Esophagus squamous epithelium (tissue), 5 donors: ENCODE measurements around the gene AFF3. TPM values are rescaled to one million over a fixed set of nuclear protein-coding genes. Genes with fewer than 3 reads are reported as not detected.

ENCODE experiments used
- DNase-seq: peaks from one replicate; lab custom pipeline; 2025; lab: John Stamatoyannopoulos, UW
- H3K27ac ChIP-seq, 4 donors: fragments of 200-600 bp; sonication (generic); one replicate each; pipeline ENCODE4 v1.5.1; 2016 to 2019; ENCODE audit warnings: mild to moderate bottlenecking in 1 of 4
- H3K27me3 ChIP-seq, 4 donors: fragments of 200-600 bp; sonication (generic); 1 replicate in 3 of 4; 2 replicates in 1 of 4; pipeline versions ENCODE4 v1.5.1 to v1.6.0; 2017 to 2021; ENCODE audit warnings: antibody characterized with exemption in 1 of 4
- H3K36me3 ChIP-seq, 3 donors: fragments of 200-600 bp; sonication (generic); one replicate each; pipeline ENCODE4 v1.5.1; 2016 to 2019
- H3K4me1 ChIP-seq, 3 donors: fragments of 200-600 bp; sonication (generic); one replicate each; pipeline ENCODE4 v1.5.1; 2017 to 2019
- H3K4me3 ChIP-seq, 4 donors: fragments of 200-600 bp; sonication (generic); 1 replicate in 3 of 4; 2 replicates in 1 of 4; pipeline ENCODE4 v1.5.1; 2016 to 2019; ENCODE audit warnings: mild to moderate bottlenecking in 2 of 4, moderate library complexity in 1 of 4
- H3K9me3 ChIP-seq, 3 donors: fragments of 200-600 bp; sonication (generic); one replicate each; pipeline ENCODE4 v1.5.1; 2016 to 2019
- CTCF ChIP-seq, 6 experiments: fragments of 450-650 bp in 4 of 6; fragments of 200-600 bp in 2 of 6; sonication (generic) in 2 of 6; IDR thresholded peaks; one replicate each; pipeline ENCODE4 v1.5.1; 2016 to 2019; ENCODE audit warnings: antibody characterized with exemption in 6 of 6, mild to moderate bottlenecking in 4 of 6, moderate library complexity in 4 of 6
- POLR2A ChIP-seq, 4 donors: fragments of 450-650 bp; IDR thresholded peaks; one replicate each; pipeline ENCODE4 v1.6.1; 2017; ENCODE audit warnings: antibody characterized with exemption in 4 of 4, mild to moderate bottlenecking in 4 of 4, moderate library complexity in 3 of 4
- WGBS, 2 donors: methylation state at CpG; one replicate each; pipeline ENCODE4 v1.1.5; 2018; 5-methylcytosine and 5-hydroxymethylcytosine counted together
- intact Hi-C: fragments of 100-400 bp; cut with DNase I; formaldehyde crosslinking; loops from one replicate; pipeline ENCODE4 v1.15.0; 2022
- total RNA-seq, 4 donors: library from RNA; depleted of rRNA; stranded (reverse); fragments of >200 nt; gene quantifications; one replicate each; pipeline ENCODE4 v1.1.0, GENCODE V29; 2016
- donor health status: DM: yes; HTN: yes; CAD: no.

AFF3 gene
- total RNA-seq, 4 donors from 2014 or later = 1.2 to 9.7 (median 3.8) TPM

GRCh38 chr2:99944019-99944418 lies 198.4 kb downstream of the AFF3 start:
- no peak for DNase-seq
- Histone ChIP-seq H3K4me3 (no peak overlapping the region), H3K9me3 (no peaks in the 10 kb centered on the region), H3K27me3 (no peaks in the 10 kb centered on the region), H3K4me1 (no peaks in the 10 kb centered on the region), H3K36me3 (no peaks in the 10 kb centered on the region), H3K27ac (no peak overlapping the region)
- TF ChIP-seq POLR2A (IDR thresholded peaks at IDR 0.05) (no peak), CTCF (IDR thresholded peaks at IDR 0.05) (no peak)
- 89 to 97% methylated on average over 3 to 4 of the region's 4 CpGs for WGBS, 2 donors
- intact Hi-C loops = no loop called here

GRCh38 chr2:99942561-99943347 lies 199.6 kb downstream of the AFF3 start:
- 92 to 93% methylated on average over 6 of the region's 6 CpGs for WGBS, 2 donors
- Histone ChIP-seq H3K9me3 (no peaks in the 10 kb centered on the region), H3K4me3 (no peak overlapping the region), H3K27ac (no peak overlapping the region), H3K36me3 (no peaks in the 10 kb centered on the region), H3K4me1 (no peaks in the 10 kb centered on the region), H3K27me3 (no peaks in the 10 kb centered on the region)
- TF ChIP-seq CTCF (IDR thresholded peaks at IDR 0.05) = no peak
- no peak for TF ChIP-seq POLR2A (IDR thresholded peaks at IDR 0.05)
- intact Hi-C loops = no loop called here
- no peak for DNase-seq

- Histone ChIP-seq H3K4me1 (no peaks in the 10 kb centered on the region), H3K36me3 (no peaks in the 10 kb centered on the region), H3K4me3 (no peak overlapping the region), H3K27me3 (no peaks in the 10 kb centered on the region), H3K27ac (no peak overlapping the region), H3K9me3 (no peaks in the 10 kb centered on the region)
- TF ChIP-seq CTCF (IDR thresholded peaks at IDR 0.05) = no peak
- no peak for TF ChIP-seq POLR2A (IDR thresholded peaks at IDR 0.05)
- intact Hi-C loops = no loop called here
- 39 to 63% methylated on average over 4 to 7 of the region's 7 CpGs for WGBS, 2 donors
- DNase-seq = no peak
Observed at GRCh38 chr2:99940963-99941362, 201.4 kb downstream of the AFF3 start.

GRCh38 chr2:99939135-99939534 lies 203.3 kb downstream of the AFF3 start:
- Histone ChIP-seq H3K27ac (no peak overlapping the region), H3K36me3 (no peaks in the 10 kb centered on the region), H3K27me3 (no peaks in the 10 kb centered on the region), H3K4me1 (no peaks in the 10 kb centered on the region), H3K4me3 (no peak overlapping the region), H3K9me3 (no peaks in the 10 kb centered on the region)
- DNase-seq = no peak
- intact Hi-C loops = no loop called here
- no peak for TF ChIP-seq CTCF (IDR thresholded peaks at IDR 0.05)
- TF ChIP-seq POLR2A (IDR thresholded peaks at IDR 0.05) = no peak
- 25 to 59% methylated on average over 1 of the region's 1 CpG for WGBS, 2 donors

- TF ChIP-seq CTCF (IDR thresholded peaks at IDR 0.05) (no peak), POLR2A (IDR thresholded peaks at IDR 0.05) (no peak)
- intact Hi-C loops = no loop called here
- H3K9me3 ChIP-seq = no peaks in the 10 kb centered on the region
- no peaks in the 10 kb centered on the region for H3K4me1 ChIP-seq
- no peak for DNase-seq
- H3K27me3 ChIP-seq = no peaks in the 10 kb centered on the region
- WGBS, 2 donors = 87 to 92% methylated on average over 3 of the region's 3 CpGs
- no peak overlapping the region for H3K27ac ChIP-seq
- no peak overlapping the region for H3K4me3 ChIP-seq
- H3K36me3 ChIP-seq = no peaks in the 10 kb centered on the region
Observed at GRCh38 chr2:99938250-99938649, 204.1 kb downstream of the AFF3 start.
